HG02623 (cell line): ENCODE data around the gene KRT17.
A peak's percentile ranks its signal among the peaks of the same experiment; 100 is the strongest.
"Not testable (repeated sequence)": the region's sequence is repeated elsewhere in the genome, so short reads cannot be mapped to it uniquely, and the experiment has no call there.

ENCODE experiments used
- ATAC-seq: cut with Tn5 transposase; IDR thresholded peaks from one replicate; pipeline ENCODE4 v1.9.1; 2021; ENCODE audit warnings: moderate library complexity; ENCODE audit not compliant: unreplicated experiment

The KRT17 gene

GRCh38 chr17:41654678-41655607 is 30.6 kb upstream of the KRT17 start:
- no peak for ATAC-seq

GRCh38 chr17:41653892-41654677 is 29.7 kb upstream of the KRT17 start:
- ATAC-seq = no peak

- no peak for ATAC-seq
Measured at GRCh38 chr17:41653421-41653820, 29.0 kb upstream of the KRT17 start.

GRCh38 chr17:41652461-41652970 is 28.1 kb upstream of the KRT17 start:
- no peak for ATAC-seq

GRCh38 chr17:41651625-41652460 is 27.5 kb upstream of the KRT17 start:
- ATAC-seq = no peak

GRCh38 chr17:41650794-41651624 is 26.6 kb upstream of the KRT17 start:
- no peak for ATAC-seq

GRCh38 chr17:41649923-41650519 is 25.6 kb upstream of the KRT17 start:
- no peak for ATAC-seq

GRCh38 chr17:41648411-41649195 is 24.2 kb upstream of the KRT17 start:
- ATAC-seq = no peak

GRCh38 chr17:41647940-41648410 is 23.6 kb upstream of the KRT17 start:
- peak; percentile 58 for ATAC-seq

- ATAC-seq = no peak
Measured at GRCh38 chr17:41647038-41647813, 22.9 kb upstream of the KRT17 start.

- no peak for ATAC-seq
Measured at GRCh38 chr17:41642252-41643156, 18.1 kb upstream of the KRT17 start.

- not testable (repeated sequence) for ATAC-seq
Measured at GRCh38 chr17:41640596-41640995, 16.2 kb upstream of the KRT17 start.

- no peak for ATAC-seq
Measured at GRCh38 chr17:41639492-41640473, 15.4 kb upstream of the KRT17 start.

GRCh38 chr17:41638941-41639340 is 14.6 kb upstream of the KRT17 start:
- ATAC-seq = no peak

GRCh38 chr17:41638194-41638593 is 13.8 kb upstream of the KRT17 start:
- no peak for ATAC-seq

- no peak for ATAC-seq
Measured at GRCh38 chr17:41636652-41637051, 12.3 kb upstream of the KRT17 start.
